CD4-positive, alpha-beta T cell (primary cell): ENCODE results near the gene ING3. TPM values are rescaled to one million over a fixed set of nuclear protein-coding genes. Genes with fewer than 3 reads are reported as not detected.

ENCODE experiments used
- ATAC-seq: fragments of 200-7000 bp; cut with Tn5 transposase; one replicate; pipeline ENCODE4 v1.10.0; 2022; ENCODE audit warnings: mild to moderate bottlenecking; ENCODE audit not compliant: poor library complexity
- CTCF ChIA-PET: fragments of 350-600 bp; sonication (Branson Sonifier 250); formaldehyde crosslinking; loops from one replicate; lab custom pipeline; 2021; ENCODE audit warnings: antibody characterized with exemption, inconsistent platforms; lab: Charles Lee
- POLR2A ChIA-PET: fragments of 350-600 bp; sonication (Branson Sonifier 250); formaldehyde crosslinking; loops from one replicate; lab custom pipeline; 2021; ENCODE audit warnings: antibody characterized with exemption, inconsistent platforms; lab: Charles Lee
- DNase-seq, 14 experiments: peaks; one replicate each; pipeline ENCODE4 v3.0.0-alpha.2; 2013 to 2020; ENCODE audit warnings: mixed read lengths in 2 of 14
- H3K27ac ChIP-seq, 2 donors: one replicate each; pipeline versions ENCODE4 v1.5.1 to v1.7.0; 2013; ENCODE audit warnings: low read length in 2 of 2, low read depth in 1 of 2, mild to moderate bottlenecking in 1 of 2
- H3K27me3 ChIP-seq, 2 experiments: 1 replicate in 1 of 2; 2 replicates in 1 of 2; pipeline versions ENCODE4 v1.6.1 to v1.7.0; 2013; ENCODE audit warnings: low read length in 2 of 2, control low read depth in 1 of 2, mild to moderate bottlenecking in 1 of 2, moderate library complexity in 1 of 2; ENCODE audit not compliant: insufficient read depth in 2 of 2, control insufficient read depth in 1 of 2
- H3K36me3 ChIP-seq: one replicate; pipeline ENCODE4 v1.6.1; 2013; ENCODE audit warnings: low read length, control low read depth; ENCODE audit not compliant: insufficient read depth
- H3K4me1 ChIP-seq: one replicate; pipeline ENCODE4 v1.6.1; 2013; ENCODE audit warnings: low read length, control low read depth; ENCODE audit not compliant: insufficient read depth
- H3K4me3 ChIP-seq: one replicate; pipeline ENCODE4 v1.5.1; 2013; ENCODE audit warnings: mild to moderate bottlenecking, low read length, moderate library complexity
- H3K9me3 ChIP-seq, 2 experiments: 1 replicate in 1 of 2; 2 replicates in 1 of 2; pipeline versions ENCODE4 v1.6.1 to v1.7.0; 2013; ENCODE audit warnings: low read length in 2 of 2, mild to moderate bottlenecking in 2 of 2, control low read depth in 1 of 2, moderate library complexity in 1 of 2; ENCODE audit not compliant: control insufficient read depth in 1 of 2, insufficient read depth in 1 of 2
- H3K27ac Mint-ChIP-seq: one replicate; pipeline ENCODE4 v1.8.0; 2020; ENCODE audit warnings: mixed read lengths
- H3K27me3 Mint-ChIP-seq: one replicate; pipeline ENCODE4 v1.8.0; 2021; ENCODE audit warnings: mixed read lengths
- H3K36me3 Mint-ChIP-seq: one replicate; pipeline ENCODE4 v1.8.0; 2021; ENCODE audit warnings: low read depth, mixed read lengths
- H3K4me1 Mint-ChIP-seq: one replicate; pipeline ENCODE4 v1.8.0; 2021; ENCODE audit warnings: low read depth, mixed read lengths
- H3K4me3 Mint-ChIP-seq: one replicate; pipeline ENCODE4 v1.8.0; 2020; ENCODE audit warnings: mild to moderate bottlenecking, mixed read lengths
- H3K9me3 Mint-ChIP-seq: one replicate; pipeline ENCODE4 v1.8.0; 2020; ENCODE audit warnings: mixed read lengths
- intact Hi-C, 2 experiments: fragments of 100-400 bp; cut with DNase I in 1 of 2; cut with micrococcal nuclease in 1 of 2; formaldehyde crosslinking; loops; one replicate each; pipeline versions ENCODE4 v1.15.1 to v1.9.0; 2023 to 2025; cut with DNase I, micrococcal nuclease
- polyA plus RNA-seq, 2 donors: library from polyadenylated mRNA; unstranded; fragments of 120-200 nt; gene quantifications; one replicate each; pipeline ENCODE4 v1.2.1, GENCODE V29; 2013
- total RNA-seq, 174 experiments: library from RNA in 2 of 174; stranded (reverse) in 2 of 174; gene quantifications; one replicate each; pipeline ENCODE4 v1.2.3 and lab custom pipeline; 2021 to 2026
- TF ChIP-seq, protein P1 (sequence below): fragments of 200-600 bp; IDR thresholded peaks from one replicate; pipeline ENCODE4 v1.8.0; 2022; ENCODE audit warnings: antibody characterized with exemption, mild to moderate bottlenecking

Gene ING3, protein sequence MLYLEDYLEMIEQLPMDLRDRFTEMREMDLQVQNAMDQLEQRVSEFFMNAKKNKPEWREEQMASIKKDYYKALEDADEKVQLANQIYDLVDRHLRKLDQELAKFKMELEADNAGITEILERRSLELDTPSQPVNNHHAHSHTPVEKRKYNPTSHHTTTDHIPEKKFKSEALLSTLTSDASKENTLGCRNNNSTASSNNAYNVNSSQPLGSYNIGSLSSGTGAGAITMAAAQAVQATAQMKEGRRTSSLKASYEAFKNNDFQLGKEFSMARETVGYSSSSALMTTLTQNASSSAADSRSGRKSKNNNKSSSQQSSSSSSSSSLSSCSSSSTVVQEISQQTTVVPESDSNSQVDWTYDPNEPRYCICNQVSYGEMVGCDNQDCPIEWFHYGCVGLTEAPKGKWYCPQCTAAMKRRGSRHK
- total RNA-seq, result 10 to 100 TPM; 37.9 to 39.3 TPM
- 21.5 TPM for polyA plus RNA-seq (2013, experiment 1 of 2)
- polyA plus RNA-seq (2013, experiment 2 of 2), result 30.1 TPM
- 24.3 to 70.3 (median 37.8) reads per million in 172 experiments for total RNA-seq (lab: John Stamatoyannopoulos, UW)

DNA sequence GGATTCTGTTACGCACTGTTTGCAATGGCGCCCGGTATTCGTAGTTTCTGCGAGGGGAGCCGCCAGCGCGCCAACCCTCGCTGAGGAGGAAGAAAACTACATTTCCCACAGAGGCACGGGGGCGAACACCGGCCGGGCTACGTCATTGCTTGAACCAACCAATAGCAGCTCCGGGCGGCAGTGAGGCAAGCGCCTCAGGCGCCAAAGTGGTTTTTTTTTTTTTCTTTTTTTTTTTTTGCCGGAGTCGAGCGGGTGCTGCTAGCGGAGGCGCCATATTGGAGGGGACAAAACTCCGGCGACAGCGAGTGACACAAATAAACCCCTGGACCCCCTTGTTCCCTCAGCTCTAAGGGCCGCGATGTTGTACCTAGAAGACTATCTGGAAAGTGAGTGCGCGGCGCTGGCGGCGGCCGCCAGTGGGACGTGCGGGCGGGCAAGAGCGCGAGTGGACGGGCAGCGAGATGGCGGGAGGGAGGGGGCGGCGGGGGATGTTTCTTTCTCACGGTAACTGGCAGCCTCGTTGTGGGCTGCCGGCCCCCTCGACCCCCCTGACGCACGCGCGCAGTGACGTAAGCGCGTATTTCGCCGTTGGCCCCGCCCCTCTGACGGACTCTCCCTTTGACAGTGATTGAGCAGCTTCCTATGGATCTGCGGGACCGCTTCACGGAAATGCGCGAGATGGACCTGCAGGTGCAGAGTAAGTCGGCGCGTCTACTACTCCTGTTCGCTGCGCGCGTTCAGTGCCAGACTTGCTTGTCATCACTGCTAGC lies at the start of gene ING3:
Gene ING3, plus strand, starts transcription at position 239 of the 770 bp plus-strand sequence. Its CDS starts 120 bp downstream, at position 359.
- peaks cover 32% of the 10 kb centered on the region for H3K4me1 Mint-ChIP-seq
- ATAC-seq, result peak; percentile 85

DNA sequence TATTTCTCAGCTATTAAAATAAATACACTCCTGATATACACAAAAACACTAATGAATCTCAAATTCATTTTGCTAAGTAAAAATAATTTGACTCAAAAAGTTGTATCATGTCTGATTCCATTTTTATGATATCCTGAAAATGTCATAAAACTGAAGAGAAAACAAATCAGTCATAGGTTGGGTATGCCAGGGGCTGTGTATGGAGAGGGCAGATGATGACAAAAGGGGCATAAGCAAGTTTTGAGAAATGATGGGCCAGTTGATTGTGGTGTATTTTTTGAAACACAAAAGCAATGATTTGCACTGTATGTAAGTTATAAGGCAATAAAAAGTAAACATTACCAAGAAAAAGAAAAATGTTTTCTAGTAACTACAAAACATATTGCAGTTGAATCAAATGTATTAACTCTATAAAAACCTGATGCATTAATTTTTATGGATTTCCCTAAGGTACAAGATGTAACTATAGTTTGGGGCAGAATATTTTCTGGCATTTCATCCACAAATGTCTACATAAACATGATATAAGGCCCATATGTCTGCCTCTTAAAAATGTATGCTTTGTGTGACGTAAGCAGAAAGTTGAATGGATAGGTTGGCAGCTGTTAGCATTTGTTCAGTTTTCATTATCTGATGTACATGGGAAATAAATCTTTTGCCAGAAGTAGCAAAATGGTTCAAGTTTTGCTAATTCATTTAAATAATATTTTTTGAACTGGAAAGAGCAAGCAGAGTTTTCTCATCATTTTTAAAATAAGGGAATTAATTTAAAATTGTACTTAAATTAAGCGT lies 35.1 kb upstream of the ING3 start:
- Histone ChIP-seq H3K27ac (no peak overlapping the region), H3K4me1 (no peaks in the 10 kb centered on the region), H3K27me3 (no peaks in the 10 kb centered on the region), H3K4me3 (no peak overlapping the region), H3K36me3 (no peaks in the 10 kb centered on the region), H3K9me3 (no peaks in the 10 kb centered on the region)
- H3K27me3 Mint-ChIP-seq, result peaks cover 10% of the 10 kb centered on the region
- TF ChIP-seq, protein P1, sequence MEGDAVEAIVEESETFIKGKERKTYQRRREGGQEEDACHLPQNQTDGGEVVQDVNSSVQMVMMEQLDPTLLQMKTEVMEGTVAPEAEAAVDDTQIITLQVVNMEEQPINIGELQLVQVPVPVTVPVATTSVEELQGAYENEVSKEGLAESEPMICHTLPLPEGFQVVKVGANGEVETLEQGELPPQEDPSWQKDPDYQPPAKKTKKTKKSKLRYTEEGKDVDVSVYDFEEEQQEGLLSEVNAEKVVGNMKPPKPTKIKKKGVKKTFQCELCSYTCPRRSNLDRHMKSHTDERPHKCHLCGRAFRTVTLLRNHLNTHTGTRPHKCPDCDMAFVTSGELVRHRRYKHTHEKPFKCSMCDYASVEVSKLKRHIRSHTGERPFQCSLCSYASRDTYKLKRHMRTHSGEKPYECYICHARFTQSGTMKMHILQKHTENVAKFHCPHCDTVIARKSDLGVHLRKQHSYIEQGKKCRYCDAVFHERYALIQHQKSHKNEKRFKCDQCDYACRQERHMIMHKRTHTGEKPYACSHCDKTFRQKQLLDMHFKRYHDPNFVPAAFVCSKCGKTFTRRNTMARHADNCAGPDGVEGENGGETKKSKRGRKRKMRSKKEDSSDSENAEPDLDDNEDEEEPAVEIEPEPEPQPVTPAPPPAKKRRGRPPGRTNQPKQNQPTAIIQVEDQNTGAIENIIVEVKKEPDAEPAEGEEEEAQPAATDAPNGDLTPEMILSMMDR, result no peak
- no peaks in the 10 kb centered on the region for H3K36me3 Mint-ChIP-seq
- DNase-seq (no peak), ATAC-seq (no peak)
- H3K9me3 Mint-ChIP-seq, result no peaks in the 10 kb centered on the region
- ChIA-PET CTCF (no interaction called here), POLR2A (no interaction called here)
- intact Hi-C loops, result no loop called here
- H3K4me3 Mint-ChIP-seq, result no peak overlapping the region
- H3K27ac Mint-ChIP-seq, result no peak overlapping the region
- H3K4me1 Mint-ChIP-seq, result no peaks in the 10 kb centered on the region

More for the DNA sequence above, at the start of gene ING3:
- H3K4me3 ChIP-seq, result peak within 1 kb of the TSS; percentile 71
- peaks cover 0 to 3% of the 10 kb centered on the region in 2 experiments for H3K27me3 ChIP-seq
- H3K36me3 ChIP-seq, result peaks cover 24% of the 10 kb centered on the region
- Mint-ChIP-seq H3K4me3 (peak within 1 kb of the TSS; percentile 98), H3K27ac (peak within 1 kb of the TSS; percentile 96), H3K36me3 (peaks cover 47% of the 10 kb centered on the region), H3K9me3 (no peaks in the 10 kb centered on the region), H3K27me3 (peaks cover 9% of the 10 kb centered on the region)
- TF ChIP-seq, protein P1, result no peak
- H3K27ac ChIP-seq, result peak within 1 kb of the TSS; percentile 96 to 98
- intact Hi-C loops, result loop anchor here in 1 of 2 experiments (1.0 to 5.0 kb wide), 2 partner anchors 37 to 143 kb away; no protein-coding TSS in a partner anchor
- peaks cover 5% of the 10 kb centered on the region for H3K4me1 ChIP-seq
- no peaks in the 10 kb centered on the region for H3K9me3 ChIP-seq
- DNase-seq, result peak; percentile 94 to 100 (median 98)
- ChIA-PET CTCF (no interaction called here), POLR2A (interaction anchor here (0.5 to 1.9 kb wide), 18 partner anchors 9 to 155 kb away, joined by 3 to 10 read pairs (median 4); partner anchors contain the start of gene CPED1)

DNA sequence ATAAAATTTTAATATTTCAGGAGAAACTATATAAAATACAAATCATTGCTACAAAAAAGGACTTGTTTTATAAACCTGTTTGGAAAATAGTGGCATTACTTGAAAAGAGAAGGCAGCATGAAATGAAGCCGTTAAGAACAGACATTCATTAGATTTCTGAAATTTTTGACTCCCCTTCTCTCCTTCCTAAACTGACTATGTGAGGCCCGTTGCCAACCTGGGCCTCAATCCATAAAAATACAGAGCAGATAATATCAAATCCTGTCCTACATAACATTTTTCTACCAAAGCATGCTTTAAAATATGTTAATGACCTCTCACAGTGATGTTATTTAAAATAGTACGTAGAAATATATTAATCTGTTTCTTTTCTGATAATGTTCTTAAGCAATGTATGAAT lies 34.5 kb upstream of the ING3 start:
- intact Hi-C loops, result no loop called here
- H3K4me1 ChIP-seq, result no peaks in the 10 kb centered on the region
- DNase-seq, result no peak
- no peak overlapping the region for H3K4me3 Mint-ChIP-seq
- H3K27me3 ChIP-seq, result no peaks in the 10 kb centered on the region
- ChIA-PET POLR2A (no interaction called here), CTCF (no interaction called here)
- no peaks in the 10 kb centered on the region for H3K36me3 ChIP-seq
- H3K9me3 ChIP-seq, result no peaks in the 10 kb centered on the region
- no peaks in the 10 kb centered on the region for H3K4me1 Mint-ChIP-seq
- H3K27me3 Mint-ChIP-seq, result peaks cover 10% of the 10 kb centered on the region
- no peaks in the 10 kb centered on the region for H3K36me3 Mint-ChIP-seq
- TF ChIP-seq, protein P1, result no peak
- no peak overlapping the region for H3K27ac ChIP-seq
- no peak overlapping the region for H3K27ac Mint-ChIP-seq
- H3K4me3 ChIP-seq, result no peak overlapping the region
- ATAC-seq, result no peak
- no peaks in the 10 kb centered on the region for H3K9me3 Mint-ChIP-seq
